Heart left ventricle (tissue), 13 donors: ENCODE measurements around the gene TTC16.

Source experiments
- POLR2A ChIP-seq, 2 donors: fragments of 450-650 bp; IDR thresholded peaks; one replicate each; pipeline ENCODE4 v1.6.1; 2017; ENCODE audit warnings: antibody characterized with exemption in 2 of 2, mild to moderate bottlenecking in 2 of 2, moderate library complexity in 2 of 2
- TF ChIP-seq, protein P1 (sequence below), 12 donors: fragments of 200-600 bp; sonication (generic) in 4 of 12; IDR thresholded peaks; one replicate each; pipeline versions ENCODE4 v1.5.0 to v1.8.0; 2018 to 2022; ENCODE audit warnings: antibody characterized with exemption in 12 of 12, mild to moderate bottlenecking in 5 of 12
- donor health status: ischemic (EF 13 %, LVEDD 7.1; RV severe dilation, severe dysfunction).
- donor health status: DM: no; HTN: yes; CAD: no.
- donor health status: DM: no; HTN: no; CAD: no.
- donor health status: ischemic (EF 25% LVEDD 6.9; RV normal size, moderate dysfunction).
- donor health status: ischemic (EF 25% LVEDD 5.7; RV mildly dilated, moderate dysfunction).
- donor health status: ischemic (EF 35%, LVEDD 5.7; RV mildly dilated, moderate dysfunction).
- donor health status: nonischemic (EF 11% LVEDD 7.7; RV severe dilation, severe dysfunction).
- donor health status: DM: yes; HTN: yes; CAD: no.
- donor health status: PGD.
- donor health status: ischemic (EF 29% LVEDD 5.4; RV normal size, mild dysfunction).
- donor health status: nonischemic (EF 23%, LVEDD 6.1; RV moderate dilation, normal function).

DNA sequence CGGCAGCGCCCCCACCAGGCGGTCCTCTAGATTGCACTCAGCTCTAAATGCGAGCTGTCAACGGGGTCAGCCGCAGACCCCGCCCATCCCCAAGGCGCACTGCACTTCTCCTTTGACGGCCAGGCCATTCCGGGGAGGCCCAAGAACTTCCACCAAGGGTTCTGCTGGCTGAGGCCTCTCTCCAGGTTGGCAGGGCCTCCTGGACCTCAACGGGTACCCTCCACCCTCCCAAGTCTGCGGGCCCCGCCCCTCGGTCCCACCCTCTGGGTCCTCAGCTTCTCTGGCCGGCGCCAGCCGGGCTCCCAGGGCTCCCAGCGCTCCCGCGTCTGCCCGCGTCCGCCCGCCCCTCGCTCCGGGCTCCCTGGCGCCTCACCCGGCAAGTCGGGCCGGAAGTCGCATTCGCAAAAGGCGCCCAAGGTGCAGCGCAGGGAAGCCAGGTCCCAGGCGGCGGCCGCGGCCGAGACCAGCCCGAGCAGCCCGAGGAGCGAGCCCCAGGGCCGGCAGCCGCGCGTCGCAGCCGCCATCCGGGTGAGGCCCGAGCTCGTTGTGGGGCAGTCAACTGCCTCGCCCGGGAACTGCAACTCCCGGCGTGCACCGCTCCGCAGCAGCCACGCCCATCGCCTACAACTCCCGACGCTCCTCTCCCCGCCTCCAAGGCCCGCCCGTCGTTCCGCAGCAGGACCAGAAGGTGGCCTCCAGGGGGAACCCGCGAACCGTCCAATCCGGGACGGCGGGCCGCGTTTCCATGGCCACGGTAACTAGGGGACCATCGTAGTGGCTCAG lies 19.1 kb downstream of the TTC16 start, which contains the start of gene TOR2A:
- TF ChIP-seq, protein P1, sequence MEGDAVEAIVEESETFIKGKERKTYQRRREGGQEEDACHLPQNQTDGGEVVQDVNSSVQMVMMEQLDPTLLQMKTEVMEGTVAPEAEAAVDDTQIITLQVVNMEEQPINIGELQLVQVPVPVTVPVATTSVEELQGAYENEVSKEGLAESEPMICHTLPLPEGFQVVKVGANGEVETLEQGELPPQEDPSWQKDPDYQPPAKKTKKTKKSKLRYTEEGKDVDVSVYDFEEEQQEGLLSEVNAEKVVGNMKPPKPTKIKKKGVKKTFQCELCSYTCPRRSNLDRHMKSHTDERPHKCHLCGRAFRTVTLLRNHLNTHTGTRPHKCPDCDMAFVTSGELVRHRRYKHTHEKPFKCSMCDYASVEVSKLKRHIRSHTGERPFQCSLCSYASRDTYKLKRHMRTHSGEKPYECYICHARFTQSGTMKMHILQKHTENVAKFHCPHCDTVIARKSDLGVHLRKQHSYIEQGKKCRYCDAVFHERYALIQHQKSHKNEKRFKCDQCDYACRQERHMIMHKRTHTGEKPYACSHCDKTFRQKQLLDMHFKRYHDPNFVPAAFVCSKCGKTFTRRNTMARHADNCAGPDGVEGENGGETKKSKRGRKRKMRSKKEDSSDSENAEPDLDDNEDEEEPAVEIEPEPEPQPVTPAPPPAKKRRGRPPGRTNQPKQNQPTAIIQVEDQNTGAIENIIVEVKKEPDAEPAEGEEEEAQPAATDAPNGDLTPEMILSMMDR (IDR thresholded peaks at IDR 0.05): peak; percentile 90 to 97 (median 92)
- peak in 1 of 2 donors; percentile 94 for TF ChIP-seq POLR2A (IDR thresholded peaks at IDR 0.05)
